Inflammatory macrophage (primary cell): Measurements from ENCODE around the gene SPATA16.
"Not testable (repeated sequence)": the region's sequence is repeated elsewhere in the genome, so short reads cannot be mapped to it uniquely, and the experiment has no call there.

Source experiments
- DNase-seq, 2 donors: peaks; one replicate each; pipeline ENCODE4 v3.0.0-alpha.2; 2020 to 2022

Gene SPATA16

GRCh38 chr3:173003471-173003870, 137.6 kb downstream of the SPATA16 start:
- DNase-seq: no peak

- DNase-seq: no peak
Measured at GRCh38 chr3:173001622-173002021, 139.4 kb downstream of the SPATA16 start.

- DNase-seq: no peak
Measured at GRCh38 chr3:173000553-173000952, 140.5 kb downstream of the SPATA16 start.

- DNase-seq: no peak
Measured at GRCh38 chr3:172993412-172993811, 147.6 kb downstream of the SPATA16 start.

GRCh38 chr3:172991424-172991996, 149.5 kb downstream of the SPATA16 start:
- no peak for DNase-seq

- no peak for DNase-seq
Measured at GRCh38 chr3:172989373-172989772, 151.7 kb downstream of the SPATA16 start.

GRCh38 chr3:172987273-172987672, 153.8 kb downstream of the SPATA16 start:
- DNase-seq: no peak

GRCh38 chr3:172984914-172985313, 156.1 kb downstream of the SPATA16 start:
- no peak for DNase-seq

- no peak for DNase-seq
Measured at GRCh38 chr3:172982736-172983364, 158.2 kb downstream of the SPATA16 start.

- DNase-seq: no peak
Measured at GRCh38 chr3:172981407-172981983, 159.5 kb downstream of the SPATA16 start.

GRCh38 chr3:172980849-172981248, 160.2 kb downstream of the SPATA16 start:
- DNase-seq: no peak

GRCh38 chr3:172977696-172978095, 163.3 kb downstream of the SPATA16 start:
- no peak for DNase-seq

GRCh38 chr3:172974969-172975368, 166.1 kb downstream of the SPATA16 start:
- no peak for DNase-seq

GRCh38 chr3:172973799-172974198, 167.2 kb downstream of the SPATA16 start:
- DNase-seq: no peak

- DNase-seq: no peak
Measured at GRCh38 chr3:172972717-172973116, 168.3 kb downstream of the SPATA16 start.

- DNase-seq: no peak
Measured at GRCh38 chr3:172972067-172972466, 169.0 kb downstream of the SPATA16 start.

- DNase-seq: no peak
Measured at GRCh38 chr3:172968646-172969045, 172.4 kb downstream of the SPATA16 start.

GRCh38 chr3:172965256-172965655, 175.8 kb downstream of the SPATA16 start:
- no peak for DNase-seq

GRCh38 chr3:172960626-172961182, 180.3 kb downstream of the SPATA16 start:
- DNase-seq: not testable (repeated sequence)

- DNase-seq: no peak
Measured at GRCh38 chr3:172958565-172958964, 182.5 kb downstream of the SPATA16 start.

GRCh38 chr3:172953571-172953970, 187.5 kb downstream of the SPATA16 start:
- DNase-seq: no peak

GRCh38 chr3:172951511-172951910, 189.5 kb downstream of the SPATA16 start:
- no peak for DNase-seq

- DNase-seq: no peak
Measured at GRCh38 chr3:172946061-172946460, 195.0 kb downstream of the SPATA16 start.

- DNase-seq: no peak
Measured at GRCh38 chr3:172939651-172940293, 201.3 kb downstream of the SPATA16 start.
